WI38 (cell line): Measurements from ENCODE around the gene PADI2.

Experiments
- H3K4me3 ChIP-seq: 2 replicates; pipeline ENCODE4 v1.5.1; 2011; ENCODE audit warnings: low read depth, mild to moderate bottlenecking, control low read depth, low read length
- TF ChIP-seq, protein P1 (sequence below): IDR thresholded peaks from 2 replicates; pipeline ENCODE4 v1.5.1; 2012; ENCODE audit warnings: low read depth, mild to moderate bottlenecking, control low read depth, low read length

PADI2 gene

DNA sequence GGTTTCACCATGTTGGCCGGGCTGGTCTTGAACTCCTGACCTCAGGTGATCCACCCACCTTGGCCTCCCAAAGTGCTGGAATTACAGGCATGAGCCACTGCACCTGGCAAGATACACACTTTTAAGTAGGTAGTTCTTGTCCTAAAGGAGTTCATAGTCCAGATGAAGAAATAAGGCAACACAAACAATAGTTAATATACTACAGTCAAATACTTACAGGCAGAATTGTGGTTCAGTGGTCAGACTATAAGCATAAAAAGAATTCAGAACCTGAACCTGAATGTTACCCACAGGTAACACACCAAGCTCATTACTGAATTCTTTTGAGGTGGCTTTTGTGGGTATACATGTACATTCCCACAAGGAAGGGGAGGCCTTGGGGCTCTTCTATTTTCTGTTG is 67.2 kb downstream of the PADI2 start:
- H3K4me3 ChIP-seq, result no peak overlapping the region
- TF ChIP-seq, protein P1, sequence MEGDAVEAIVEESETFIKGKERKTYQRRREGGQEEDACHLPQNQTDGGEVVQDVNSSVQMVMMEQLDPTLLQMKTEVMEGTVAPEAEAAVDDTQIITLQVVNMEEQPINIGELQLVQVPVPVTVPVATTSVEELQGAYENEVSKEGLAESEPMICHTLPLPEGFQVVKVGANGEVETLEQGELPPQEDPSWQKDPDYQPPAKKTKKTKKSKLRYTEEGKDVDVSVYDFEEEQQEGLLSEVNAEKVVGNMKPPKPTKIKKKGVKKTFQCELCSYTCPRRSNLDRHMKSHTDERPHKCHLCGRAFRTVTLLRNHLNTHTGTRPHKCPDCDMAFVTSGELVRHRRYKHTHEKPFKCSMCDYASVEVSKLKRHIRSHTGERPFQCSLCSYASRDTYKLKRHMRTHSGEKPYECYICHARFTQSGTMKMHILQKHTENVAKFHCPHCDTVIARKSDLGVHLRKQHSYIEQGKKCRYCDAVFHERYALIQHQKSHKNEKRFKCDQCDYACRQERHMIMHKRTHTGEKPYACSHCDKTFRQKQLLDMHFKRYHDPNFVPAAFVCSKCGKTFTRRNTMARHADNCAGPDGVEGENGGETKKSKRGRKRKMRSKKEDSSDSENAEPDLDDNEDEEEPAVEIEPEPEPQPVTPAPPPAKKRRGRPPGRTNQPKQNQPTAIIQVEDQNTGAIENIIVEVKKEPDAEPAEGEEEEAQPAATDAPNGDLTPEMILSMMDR, result no peak

DNA sequence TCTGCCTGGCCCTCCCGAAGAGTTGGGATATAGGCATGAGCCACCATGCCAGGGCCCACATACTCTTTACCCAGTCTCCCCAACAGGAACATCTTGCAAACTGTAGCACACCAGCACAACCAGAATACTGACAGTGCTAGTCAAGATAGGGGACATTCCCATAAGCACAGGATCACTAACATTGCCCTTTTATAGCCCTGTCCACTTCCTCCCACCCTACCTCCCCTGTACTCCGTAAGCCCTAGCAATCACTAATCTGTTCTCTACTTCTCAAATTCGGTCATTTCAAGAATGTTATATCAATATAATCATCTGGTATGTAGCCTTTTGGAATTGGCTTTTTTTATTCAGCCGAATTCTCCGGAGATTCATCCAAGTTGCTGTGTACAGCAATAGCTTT is 71.3 kb downstream of the PADI2 start:
- no peak overlapping the region for H3K4me3 ChIP-seq
- TF ChIP-seq, protein P1, result no peak

DNA sequence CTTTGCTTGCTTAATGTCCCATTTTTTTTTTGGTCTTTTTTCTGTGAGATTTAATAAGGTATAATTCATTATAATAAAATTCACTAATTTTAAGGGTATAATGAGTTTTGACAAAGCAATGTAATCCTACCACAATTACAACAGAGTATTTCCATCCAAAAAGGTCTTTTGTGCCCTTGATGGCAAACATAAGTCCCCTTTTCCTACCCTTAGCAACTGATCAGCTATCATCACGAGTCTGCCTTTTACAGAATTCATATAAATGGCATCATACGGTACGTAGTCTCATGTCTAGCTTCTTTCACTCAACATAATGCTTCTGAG is 73.0 kb downstream of the PADI2 start:
- TF ChIP-seq, protein P1, result no peak
- no peak overlapping the region for H3K4me3 ChIP-seq

DNA sequence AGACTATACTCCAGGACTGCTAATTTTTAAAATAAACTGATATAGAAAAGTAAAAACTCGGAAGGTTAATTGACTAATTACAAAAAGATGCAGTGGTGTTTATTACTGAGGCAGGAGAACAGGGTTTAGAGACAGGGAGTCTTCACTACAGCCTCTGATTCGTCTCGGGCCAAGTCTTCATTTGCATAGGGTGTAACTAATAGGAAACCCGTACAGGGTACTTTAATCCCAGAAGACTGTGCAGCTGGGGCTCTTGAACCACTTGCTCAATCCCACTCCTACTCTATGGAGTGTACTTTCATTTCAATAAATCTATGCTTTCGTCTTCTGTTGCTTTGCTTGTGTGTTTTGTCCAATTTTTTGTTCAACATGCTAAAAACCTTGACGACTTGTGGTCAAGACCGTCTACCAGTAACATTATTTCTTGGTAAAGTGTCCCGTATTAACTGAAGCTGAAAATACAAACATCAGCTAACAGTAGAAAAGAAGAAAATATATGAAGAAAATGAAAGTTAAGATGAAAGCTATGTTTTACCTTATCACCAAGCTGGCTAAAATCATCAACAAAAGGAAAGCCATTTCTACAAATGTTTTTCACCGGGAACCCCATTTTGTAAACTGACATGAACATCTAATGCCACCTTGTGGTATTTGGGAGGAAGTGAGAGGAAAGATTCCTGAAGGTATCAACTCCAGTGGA is 73.5 kb downstream of the PADI2 start:
- TF ChIP-seq, protein P1, result peak; percentile 46; the same call in 1 of the 2 replicates
- no peak overlapping the region for H3K4me3 ChIP-seq

DNA sequence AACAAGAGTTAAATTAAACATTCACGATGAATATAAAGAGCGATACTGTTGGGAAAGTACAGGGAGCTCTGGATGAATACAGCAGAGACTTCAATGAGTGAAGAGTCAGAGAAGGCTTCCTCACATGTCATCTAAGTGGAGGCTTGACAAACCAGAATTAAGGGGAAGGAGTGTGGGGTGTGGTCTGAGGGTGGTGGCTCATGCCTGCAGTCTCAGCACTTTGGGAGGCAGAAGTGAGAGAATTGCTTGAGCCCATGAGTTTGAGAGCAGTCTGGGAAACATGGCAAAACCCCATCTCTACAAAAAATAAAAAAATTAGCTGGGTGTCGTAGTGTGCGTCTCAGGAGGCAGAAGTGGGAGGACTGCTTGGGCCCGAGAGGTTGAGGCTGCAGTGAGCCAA is 74.1 kb downstream of the PADI2 start:
- no peak overlapping the region for H3K4me3 ChIP-seq
- TF ChIP-seq, protein P1, result no peak

DNA sequence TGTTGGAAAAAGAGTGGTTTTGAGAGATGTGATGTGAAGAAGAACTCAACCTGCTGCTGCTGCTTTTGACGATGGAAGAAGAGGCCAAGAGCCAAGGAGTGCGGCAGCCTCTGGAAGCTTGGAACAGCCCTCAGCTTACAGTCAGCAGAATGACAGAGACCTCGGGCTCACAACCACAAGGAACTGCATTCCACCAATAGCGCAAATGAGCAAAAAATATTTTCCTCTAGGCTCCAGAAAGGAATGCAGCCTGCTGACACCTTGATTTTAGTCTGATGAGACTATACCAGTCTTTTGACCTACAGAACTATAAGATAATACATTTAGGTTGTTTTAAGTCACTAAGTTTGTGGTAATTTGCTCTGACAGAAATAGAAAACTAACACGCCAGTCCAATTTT is 75.6 kb downstream of the PADI2 start:
- TF ChIP-seq, protein P1, result no peak
- H3K4me3 ChIP-seq, result no peak overlapping the region

DNA sequence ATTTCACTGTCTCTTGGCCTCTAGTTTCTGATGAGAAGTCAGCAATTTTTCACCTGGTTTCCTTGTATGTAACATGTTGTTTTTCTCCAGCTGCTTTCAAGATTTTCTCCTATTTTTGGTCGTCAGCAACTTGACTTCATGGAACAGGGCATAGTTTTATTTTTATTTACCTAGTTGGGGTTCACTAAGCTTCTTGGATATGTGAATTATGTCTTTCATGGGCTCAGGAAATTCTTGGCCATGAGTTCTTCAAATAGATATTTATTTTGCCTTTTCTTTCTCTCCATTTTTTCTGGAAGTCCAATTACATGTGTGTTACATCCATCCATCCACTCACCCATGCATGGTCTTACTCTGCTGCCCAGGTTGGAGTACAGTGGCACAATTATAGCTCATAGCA is 79.1 kb downstream of the PADI2 start:
- TF ChIP-seq, protein P1, result no peak
- no peak overlapping the region for H3K4me3 ChIP-seq
